ENCODE results near the gene EXD2.

Gene EXD2

DNA sequence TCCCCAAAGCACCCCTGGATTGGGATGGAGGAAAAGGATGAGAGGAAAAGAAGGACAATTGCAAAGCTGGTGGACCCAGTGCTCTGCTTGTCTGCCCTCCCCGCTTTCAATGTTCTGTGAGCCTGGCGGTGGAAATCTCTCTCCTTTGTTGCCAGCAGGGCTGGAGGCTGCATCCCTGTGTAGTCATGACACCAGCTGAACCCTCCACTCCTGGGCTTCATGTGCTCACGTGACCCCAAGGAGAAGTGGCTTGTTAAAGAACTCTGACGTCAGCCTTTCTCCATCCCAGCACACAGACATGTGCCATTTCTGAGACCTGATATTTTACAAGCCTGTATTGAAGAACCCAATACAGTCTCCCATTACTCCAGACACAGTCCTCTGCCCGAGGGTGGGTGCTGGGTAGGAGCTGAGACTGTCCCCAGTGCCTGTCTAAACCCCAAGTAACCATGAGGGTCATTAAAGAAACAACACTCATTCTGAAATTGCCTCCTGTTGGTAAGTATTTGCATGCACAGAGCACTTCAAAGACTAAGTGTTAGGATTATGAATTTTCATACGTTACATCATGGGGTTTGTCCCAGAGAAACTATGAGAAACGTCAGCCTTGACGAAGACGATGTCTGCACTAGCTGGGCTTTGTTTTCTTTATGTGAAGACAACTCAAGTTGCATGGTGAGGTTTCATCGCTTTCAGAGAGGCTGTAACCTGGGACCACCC, 90.3 kb downstream of the EXD2 start:
- no peak overlapping the region for H3K4me3 ChIP-seq (ENCODE audit: low read depth, low read length)
- H3K79me2 ChIP-seq: no peaks in the 10 kb centered on the region
- no peak overlapping the region for H3K27ac ChIP-seq
- H2AFZ ChIP-seq: no peak overlapping the region
- H3K9ac ChIP-seq: no peak overlapping the region
- no peaks in the 10 kb centered on the region for H3K27me3 ChIP-seq (ENCODE audit: control insufficient read depth, insufficient read depth, low read length)
- TF ChIP-seq, protein P1, sequence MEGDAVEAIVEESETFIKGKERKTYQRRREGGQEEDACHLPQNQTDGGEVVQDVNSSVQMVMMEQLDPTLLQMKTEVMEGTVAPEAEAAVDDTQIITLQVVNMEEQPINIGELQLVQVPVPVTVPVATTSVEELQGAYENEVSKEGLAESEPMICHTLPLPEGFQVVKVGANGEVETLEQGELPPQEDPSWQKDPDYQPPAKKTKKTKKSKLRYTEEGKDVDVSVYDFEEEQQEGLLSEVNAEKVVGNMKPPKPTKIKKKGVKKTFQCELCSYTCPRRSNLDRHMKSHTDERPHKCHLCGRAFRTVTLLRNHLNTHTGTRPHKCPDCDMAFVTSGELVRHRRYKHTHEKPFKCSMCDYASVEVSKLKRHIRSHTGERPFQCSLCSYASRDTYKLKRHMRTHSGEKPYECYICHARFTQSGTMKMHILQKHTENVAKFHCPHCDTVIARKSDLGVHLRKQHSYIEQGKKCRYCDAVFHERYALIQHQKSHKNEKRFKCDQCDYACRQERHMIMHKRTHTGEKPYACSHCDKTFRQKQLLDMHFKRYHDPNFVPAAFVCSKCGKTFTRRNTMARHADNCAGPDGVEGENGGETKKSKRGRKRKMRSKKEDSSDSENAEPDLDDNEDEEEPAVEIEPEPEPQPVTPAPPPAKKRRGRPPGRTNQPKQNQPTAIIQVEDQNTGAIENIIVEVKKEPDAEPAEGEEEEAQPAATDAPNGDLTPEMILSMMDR (IDR thresholded peaks at IDR 0.05): no peak
- no peaks in the 10 kb centered on the region for H3K36me3 ChIP-seq (ENCODE audit: control insufficient read depth, insufficient read depth, low read length)
- no peaks in the 10 kb centered on the region for H3K4me1 ChIP-seq
- no peak overlapping the region for H3K4me2 ChIP-seq (ENCODE audit: low read length)
- no peaks in the 10 kb centered on the region for H3K9me3 ChIP-seq (ENCODE audit: control insufficient read depth, low read length)

DNA sequence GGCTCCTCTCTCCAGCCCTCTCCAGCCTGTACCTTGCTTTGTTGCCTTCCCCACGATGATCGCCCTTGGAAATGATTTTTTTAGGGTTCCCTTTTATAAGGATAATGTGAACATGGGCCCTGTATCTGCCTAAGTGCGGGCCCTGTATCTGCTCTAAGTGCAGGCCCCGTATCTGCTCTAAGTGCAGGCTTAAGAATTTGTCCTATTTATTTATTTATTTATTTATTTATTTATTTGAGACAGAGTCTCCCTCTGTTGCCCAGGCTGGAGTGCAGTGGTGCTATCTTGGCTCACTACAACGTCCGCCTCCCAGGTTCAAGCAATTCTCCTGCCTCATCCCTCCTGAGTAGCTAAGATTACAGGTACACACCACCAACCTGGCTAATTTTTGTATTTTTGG, 91.2 kb downstream of the EXD2 start:
- no peaks in the 10 kb centered on the region for H3K9me3 ChIP-seq (ENCODE audit: control insufficient read depth, low read length)
- H3K4me1 ChIP-seq: no peaks in the 10 kb centered on the region
- no peak overlapping the region for H2AFZ ChIP-seq
- H3K36me3 ChIP-seq (ENCODE audit: control insufficient read depth, insufficient read depth, low read length): no peaks in the 10 kb centered on the region
- no peak overlapping the region for H3K9ac ChIP-seq
- TF ChIP-seq, protein P1 (IDR thresholded peaks at IDR 0.05): no peak
- no peaks in the 10 kb centered on the region for H3K27me3 ChIP-seq (ENCODE audit: control insufficient read depth, insufficient read depth, low read length)
- H3K27ac ChIP-seq: no peak overlapping the region
- H3K79me2 ChIP-seq: no peaks in the 10 kb centered on the region
- H3K4me2 ChIP-seq (ENCODE audit: low read length): no peak overlapping the region
- no peak overlapping the region for H3K4me3 ChIP-seq (ENCODE audit: low read depth, low read length)

DNA sequence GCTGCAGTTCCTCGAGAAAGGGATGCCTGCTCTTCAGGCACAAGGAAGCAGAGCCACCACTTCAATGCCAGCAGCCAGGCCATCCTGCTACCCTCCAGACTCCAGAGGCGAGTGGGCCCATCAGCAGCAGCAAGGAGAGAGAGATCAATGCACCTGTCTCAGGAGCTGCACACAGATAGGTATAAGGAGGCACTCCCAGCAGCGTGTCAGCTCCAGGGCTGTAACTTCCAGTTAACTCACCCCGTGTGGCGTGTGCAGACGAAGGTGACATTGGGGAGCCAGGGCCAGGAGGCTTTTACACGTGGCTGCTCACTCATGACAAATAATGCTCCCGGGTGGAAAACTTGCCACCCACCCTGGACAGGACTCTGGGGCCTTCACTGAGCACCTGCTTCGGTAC, 92.9 kb downstream of the EXD2 start:
- Histone ChIP-seq H3K4me1 (no peaks in the 10 kb centered on the region), H3K79me2 (no peaks in the 10 kb centered on the region), H3K27me3 (ENCODE audit: control insufficient read depth, insufficient read depth, low read length) (no peaks in the 10 kb centered on the region), H3K4me2 (ENCODE audit: low read length) (no peak overlapping the region), H3K4me3 (ENCODE audit: low read depth, low read length) (no peak overlapping the region), H2AFZ (no peak overlapping the region), H3K9ac (no peak overlapping the region), H3K9me3 (ENCODE audit: control insufficient read depth, low read length) (no peaks in the 10 kb centered on the region), H3K36me3 (ENCODE audit: control insufficient read depth, insufficient read depth, low read length) (no peaks in the 10 kb centered on the region), H3K27ac (no peak overlapping the region)
- TF ChIP-seq, protein P1 (IDR thresholded peaks at IDR 0.05): no peak

DNA sequence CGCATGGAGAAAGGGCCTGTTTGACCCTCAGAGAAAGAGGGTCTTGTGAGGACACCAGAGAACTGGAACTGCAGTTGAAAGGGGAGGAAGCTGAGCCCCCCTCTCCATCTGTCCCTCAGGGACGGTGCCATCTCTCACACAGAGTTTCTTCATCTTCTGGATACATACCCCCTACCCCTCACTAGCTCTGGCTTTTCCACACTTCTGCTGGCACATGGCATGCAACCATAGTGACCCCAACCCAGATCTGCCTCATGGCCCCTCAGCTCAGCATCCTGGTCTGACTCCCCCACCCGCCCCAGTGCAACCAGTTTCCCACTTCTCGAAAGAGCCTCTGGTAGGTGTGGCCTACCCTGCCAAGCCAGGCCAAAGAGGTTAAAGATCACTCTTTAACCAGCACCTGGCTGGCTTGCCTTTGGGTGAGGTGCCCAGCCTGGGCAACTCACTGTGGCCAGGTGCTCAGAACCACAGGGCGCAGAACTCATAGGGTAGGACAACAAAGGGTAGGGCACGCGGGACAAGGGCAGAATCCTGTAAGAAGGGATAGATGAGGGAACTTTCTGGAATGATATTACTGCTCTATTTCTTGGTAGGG, 94.5 kb downstream of the EXD2 start:
- H3K9me3 ChIP-seq (ENCODE audit: control insufficient read depth, low read length): no peaks in the 10 kb centered on the region
- no peaks in the 10 kb centered on the region for H3K4me1 ChIP-seq
- no peak overlapping the region for H2AFZ ChIP-seq
- H3K27me3 ChIP-seq (ENCODE audit: control insufficient read depth, insufficient read depth, low read length): no peaks in the 10 kb centered on the region
- H3K4me3 ChIP-seq (ENCODE audit: low read depth, low read length): no peak overlapping the region
- no peak overlapping the region for H3K4me2 ChIP-seq (ENCODE audit: low read length)
- H3K9ac ChIP-seq: no peak overlapping the region
- TF ChIP-seq, protein P1 (IDR thresholded peaks at IDR 0.05): no peak
- H3K27ac ChIP-seq: no peak overlapping the region
- H3K36me3 ChIP-seq (ENCODE audit: control insufficient read depth, insufficient read depth, low read length): no peaks in the 10 kb centered on the region
- H3K79me2 ChIP-seq: no peaks in the 10 kb centered on the region

All from parathyroid adenoma (tissue), 2 donors.